Aorta (tissue), 5 donors: ENCODE results near the gene AGPAT3. TPM values are rescaled to one million over a fixed set of nuclear protein-coding genes. Genes with fewer than 3 reads are reported as not detected.

Experiments
- ATAC-seq: fragments of 200-7000 bp; cut with Tn5 transposase; one replicate; pipeline ENCODE4 v1.9.1; 2022; ENCODE audit warnings: moderate library complexity; ENCODE audit not compliant: low FRiP score
- DNase-seq, 2 donors: peaks; one replicate each; pipeline ENCODE4 v3.0.0-alpha.2; 2020
- H3K27ac ChIP-seq, 2 donors: one replicate each; pipeline ENCODE4 v1.5.1; 2013; ENCODE audit warnings: low read length in 2 of 2, mild to moderate bottlenecking in 2 of 2, moderate library complexity in 2 of 2, control low read depth in 1 of 2, inconsistent platforms in 1 of 2, low read depth in 1 of 2
- H3K27me3 ChIP-seq, 2 donors: one replicate each; pipeline ENCODE4 v1.6.1; 2013; ENCODE audit warnings: control low read depth in 1 of 2, low read length in 1 of 2, mild to moderate bottlenecking in 1 of 2, moderate library complexity in 1 of 2; ENCODE audit not compliant: insufficient read depth in 2 of 2, control insufficient read depth in 1 of 2
- H3K36me3 ChIP-seq, 2 donors: one replicate each; pipeline ENCODE4 v1.6.1; 2013; ENCODE audit warnings: control low read depth in 1 of 2, low read length in 1 of 2, mild to moderate bottlenecking in 1 of 2; ENCODE audit not compliant: insufficient read depth in 2 of 2, control insufficient read depth in 1 of 2
- H3K4me1 ChIP-seq, 2 donors: one replicate each; pipeline ENCODE4 v1.6.1; 2013; ENCODE audit warnings: low read length in 2 of 2, control low read depth in 1 of 2, mild to moderate bottlenecking in 1 of 2, moderate library complexity in 1 of 2; ENCODE audit not compliant: insufficient read depth in 2 of 2, control insufficient read depth in 1 of 2
- H3K4me3 ChIP-seq, 2 donors: one replicate each; pipeline ENCODE4 v1.5.1; 2013; ENCODE audit warnings: low read length in 2 of 2, control low read depth in 1 of 2, mild to moderate bottlenecking in 1 of 2
- H3K9me3 ChIP-seq: one replicate; pipeline ENCODE4 v1.6.1; 2013; ENCODE audit warnings: mild to moderate bottlenecking, low read length; ENCODE audit not compliant: control insufficient read depth
- WGBS, 2 donors: extraction: QIAGEN DNeasy Blood & Tissue Kit; methylation state at CpG; one replicate each; pipeline ENCODE4 v1.1.7; 2013; 5-methylcytosine and 5-hydroxymethylcytosine counted together
- intact Hi-C, 2 donors: fragments of 100-400 bp; cut with DNase I; formaldehyde crosslinking; loops; one replicate each; pipeline versions ENCODE4 v1.14.2 to v1.15.0; 2022
- polyA plus RNA-seq, 2 donors: library from polyadenylated mRNA; stranded (reverse); fragments of 200-250 nt; gene quantifications; one replicate each; pipeline ENCODE4 v1.2.3, GENCODE V29; 2013
- total RNA-seq, 2 donors: library from RNA; stranded (reverse); fragmentation: NEBNext Ultra II Directional; extraction: Animal tissue kit (Norgen Biotek cat#: 25700); gene quantifications; one replicate each; pipeline ENCODE4 v1.2.1, GENCODE V29; 2021
- donor health status: healthy with polysubstance abuse.
- donor health status: Bipolar disorder and iron deficiency.
- donor health status: DM: no; HTN: no; CAD: no.
- donor health status: DM: no; HTN: no; CAD: no.
- donor health status: DM: yes; HTN: yes; CAD: no.

The AGPAT3 gene
- total and polyA plus RNA-seq, 4 donors, result 8.3 to 45.5 (median 23.7) TPM

DNA sequence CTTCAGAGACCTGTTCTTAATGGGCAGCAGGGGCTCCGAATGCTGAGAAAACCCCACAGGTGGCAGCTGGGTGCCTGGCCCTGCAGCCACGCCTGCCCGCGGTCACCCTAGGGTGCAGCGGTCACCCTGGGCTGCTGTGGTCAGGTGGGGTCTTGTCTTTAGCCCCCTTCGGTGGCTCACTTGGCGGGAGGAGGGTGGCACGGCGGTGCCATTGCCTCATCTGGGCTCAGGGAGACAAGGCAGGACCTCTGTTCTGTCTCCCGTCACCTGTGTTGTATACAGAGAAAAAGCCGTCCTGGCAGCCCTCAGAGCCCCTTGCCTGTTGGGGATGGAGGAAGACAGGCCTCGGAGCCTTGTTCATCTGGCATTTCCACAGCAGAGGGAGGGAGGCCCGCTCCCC lies 77.6 kb downstream of the AGPAT3 start:
- DNase-seq (no peak), ATAC-seq (no peak)
- Histone ChIP-seq H3K36me3 (no peaks in the 10 kb centered on the region), H3K27me3 (no peaks in the 10 kb centered on the region), H3K9me3 (no peaks in the 10 kb centered on the region), H3K4me1 (no peaks in the 10 kb centered on the region), H3K27ac (no peak overlapping the region), H3K4me3 (no peak overlapping the region)
- WGBS, 2 donors, result 95 to 98% methylated on average over 12 to 13 of the region's 13 CpGs
- intact Hi-C loops, result loop anchor here in 1 of 2 donors (10.0 kb wide), 1 partner anchor 88 kb away; no protein-coding TSS in a partner anchor

DNA sequence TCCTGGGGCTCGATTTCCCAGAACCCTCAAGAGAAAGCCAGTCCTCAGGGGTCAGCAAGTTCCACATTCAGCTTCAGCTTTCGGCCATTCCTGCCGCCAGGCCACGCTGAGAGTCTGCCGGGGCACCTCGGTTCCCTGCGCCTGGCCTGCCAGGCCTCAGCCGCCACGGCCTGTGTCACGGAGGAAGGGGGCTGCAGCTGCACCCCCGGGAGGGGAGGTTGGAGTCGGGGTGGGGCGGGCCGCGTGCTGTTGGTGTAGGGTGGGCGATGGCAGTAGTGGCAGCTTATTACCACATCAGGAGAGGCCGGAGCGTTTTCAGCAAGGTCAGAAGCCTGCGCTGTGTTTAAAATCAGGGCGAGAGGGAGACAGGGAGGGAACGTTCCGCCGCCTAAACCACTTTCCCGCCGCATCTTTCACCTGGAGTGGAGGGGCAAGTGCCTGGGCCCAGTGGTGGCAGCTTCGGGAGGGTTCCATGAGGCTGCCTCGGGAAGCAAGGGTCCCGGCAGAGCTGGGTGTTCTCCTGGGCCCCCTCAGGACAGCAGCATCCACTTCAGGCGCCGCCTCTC lies 78.6 kb downstream of the AGPAT3 start:
- ATAC-seq, result no peak
- intact Hi-C loops, result loop anchor here in 1 of 2 donors (10.0 kb wide), 1 partner anchor 89 kb away; no protein-coding TSS in a partner anchor
- Histone ChIP-seq H3K27ac (no peak overlapping the region), H3K4me3 (no peak overlapping the region), H3K36me3 (no peaks in the 10 kb centered on the region), H3K4me1 (no peaks in the 10 kb centered on the region), H3K9me3 (no peaks in the 10 kb centered on the region), H3K27me3 (no peaks in the 10 kb centered on the region)
- peak in 1 of 2 donors; percentile 65 for DNase-seq
- WGBS, 2 donors, result 92% methylated on average over 30 of the region's 30 CpGs

- intact Hi-C loops, result loop anchor here in 1 of 2 donors (10.0 kb wide), 1 partner anchor 89 kb away; no protein-coding TSS in a partner anchor
- H3K4me1 ChIP-seq, result no peaks in the 10 kb centered on the region
- DNase-seq, result peak in 1 of 2 donors; percentile 68
- WGBS, 2 donors, result 77 to 79% methylated on average over 19 to 20 of the region's 20 CpGs
- ATAC-seq, result no peak
- no peaks in the 10 kb centered on the region for H3K27me3 ChIP-seq
- H3K27ac ChIP-seq, result no peak overlapping the region
- no peaks in the 10 kb centered on the region for H3K36me3 ChIP-seq
- no peaks in the 10 kb centered on the region for H3K9me3 ChIP-seq
- no peak overlapping the region for H3K4me3 ChIP-seq
These were observed 79.1 kb downstream of the AGPAT3 start for GRCh38 chr21:43944078-43944633.

- no peaks in the 10 kb centered on the region for H3K4me1 ChIP-seq
- H3K4me3 ChIP-seq, result no peak overlapping the region
- WGBS, 2 donors, result 79 to 83% methylated on average over 12 of the region's 12 CpGs
- peaks cover 3% of the 10 kb centered on the region for H3K9me3 ChIP-seq
- H3K27me3 ChIP-seq, result no peaks in the 10 kb centered on the region
- no peak for ATAC-seq
- no peaks in the 10 kb centered on the region for H3K36me3 ChIP-seq
- H3K27ac ChIP-seq, result no peak overlapping the region
- intact Hi-C loops, result loop anchor here in 1 of 2 donors (10.0 kb wide), 1 partner anchor 90 kb away; no protein-coding TSS in a partner anchor
- DNase-seq, result peak in 1 of 2 donors; percentile 73
These were observed 79.7 kb downstream of the AGPAT3 start for GRCh38 chr21:43944757-43945156.

- Histone ChIP-seq H3K4me1 (no peaks in the 10 kb centered on the region), H3K36me3 (no peaks in the 10 kb centered on the region), H3K9me3 (peaks cover 3% of the 10 kb centered on the region), H3K27me3 (no peaks in the 10 kb centered on the region), H3K4me3 (no peak overlapping the region), H3K27ac (no peak overlapping the region)
- no peak for ATAC-seq
- intact Hi-C loops, result loop anchor here in 1 of 2 donors (10.0 kb wide), 1 partner anchor 94 kb away; no protein-coding TSS in a partner anchor
- WGBS, 2 donors, result 98% methylated on average over 6 of the region's 6 CpGs
- DNase-seq, result no peak
These were observed 83.9 kb downstream of the AGPAT3 start for GRCh38 chr21:43948740-43949498.

DNA sequence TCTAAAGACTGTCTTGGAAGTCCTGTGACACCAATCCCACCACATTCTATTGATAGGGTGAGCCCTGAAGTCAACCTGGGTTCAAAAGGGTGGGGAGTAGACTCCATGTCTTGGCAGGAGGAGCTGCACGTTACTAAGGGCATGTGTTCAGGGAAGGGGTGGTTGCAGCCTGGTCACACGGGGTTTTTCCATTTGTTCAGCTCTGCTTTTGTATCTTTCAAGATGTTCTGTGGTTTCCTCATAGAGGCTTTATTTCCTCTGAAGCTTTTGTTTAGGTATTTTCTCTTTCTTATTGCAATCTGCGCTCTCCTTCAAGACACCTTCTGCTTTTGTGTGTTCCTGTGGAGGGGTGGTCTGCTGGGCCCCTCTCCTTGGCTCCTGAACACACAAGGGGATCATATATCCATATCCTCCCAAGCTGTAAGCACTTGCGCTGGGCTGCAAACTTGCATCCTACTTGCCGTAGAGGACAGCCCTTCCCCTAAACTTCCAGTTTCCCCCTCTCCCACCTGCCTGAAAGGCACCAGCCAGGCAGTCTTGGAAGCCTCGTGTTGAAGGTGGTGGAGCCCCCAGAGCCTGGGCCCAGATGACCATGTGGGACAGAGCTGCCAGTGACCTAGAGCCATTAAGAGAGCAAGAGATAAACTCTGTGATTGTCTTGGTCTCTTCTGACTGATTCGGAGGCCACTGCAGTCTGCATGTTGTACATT lies 84.6 kb downstream of the AGPAT3 start:
- Histone ChIP-seq H3K27ac (no peak overlapping the region), H3K4me1 (no peaks in the 10 kb centered on the region), H3K27me3 (no peaks in the 10 kb centered on the region), H3K36me3 (no peaks in the 10 kb centered on the region), H3K9me3 (peaks cover 3% of the 10 kb centered on the region), H3K4me3 (no peak overlapping the region)
- 86 to 91% methylated on average over 7 of the region's 7 CpGs for WGBS, 2 donors
- intact Hi-C loops, result loop anchor here in 1 of 2 donors (10.0 kb wide), 1 partner anchor 95 kb away; no protein-coding TSS in a partner anchor
- ATAC-seq (no peak), DNase-seq (no peak)

DNA sequence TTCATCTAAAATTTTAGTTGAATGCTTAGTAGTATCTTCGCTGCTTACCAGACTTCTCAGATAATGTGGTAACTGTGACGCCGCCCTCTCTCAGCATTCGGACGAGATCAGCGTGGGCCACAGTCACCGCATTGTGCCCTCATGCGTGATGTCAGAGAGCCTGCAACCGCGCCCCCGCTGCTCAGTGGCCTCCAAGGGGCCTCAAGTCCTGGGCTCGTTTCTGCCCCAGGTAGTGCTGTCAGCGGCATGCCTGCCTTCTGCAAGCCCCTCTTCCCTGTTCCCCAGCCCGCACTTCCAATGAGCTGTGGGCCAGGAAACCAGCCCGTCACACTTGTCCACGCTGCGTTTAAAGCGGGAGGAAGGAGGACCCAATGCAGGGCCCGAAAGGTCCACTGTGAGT lies 85.5 kb downstream of the AGPAT3 start:
- H3K4me1 ChIP-seq, result no peaks in the 10 kb centered on the region
- intact Hi-C loops, result no loop called here

GRCh38 chr21:43950936-43951335 lies 85.9 kb downstream of the AGPAT3 start:
- Histone ChIP-seq H3K27ac (no peak overlapping the region), H3K4me1 (no peaks in the 10 kb centered on the region), H3K36me3 (no peaks in the 10 kb centered on the region), H3K9me3 (peaks cover 3% of the 10 kb centered on the region), H3K27me3 (no peaks in the 10 kb centered on the region), H3K4me3 (no peak overlapping the region)
- DNase-seq (no peak), ATAC-seq (no peak)
- intact Hi-C loops, result no loop called here
- 89 to 90% methylated on average over 13 of the region's 13 CpGs for WGBS, 2 donors

More for the DNA sequence above, 85.5 kb downstream of the AGPAT3 start:
- 95% methylated on average over 19 of the region's 19 CpGs for WGBS, 2 donors
- Histone ChIP-seq H3K27me3 (no peaks in the 10 kb centered on the region), H3K4me3 (no peak overlapping the region), H3K27ac (no peak overlapping the region), H3K36me3 (no peaks in the 10 kb centered on the region), H3K9me3 (peaks cover 3% of the 10 kb centered on the region)
- DNase-seq (peak in 1 of 2 donors; percentile 68), ATAC-seq (no peak)
